ENCODE data around the gene OPRM1. TPM values are rescaled to one million over a fixed set of nuclear protein-coding genes. Genes with fewer than 3 reads are reported as not detected.
"Not testable (repeated sequence)": the region's sequence is repeated elsewhere in the genome, so short reads cannot be mapped to it uniquely, and the experiment has no call there.

The OPRM1 gene
- total RNA-seq, 1 donor from 2014 or later = not detected

GRCh38 chr6:154071711-154072110 is 32.7 kb downstream of the OPRM1 start:
- no peak overlapping the region for H3K4me3 Mint-ChIP-seq (ENCODE audit: unreplicated experiment)
- H3K9me3 Mint-ChIP-seq (ENCODE audit: unreplicated experiment) = no peaks in the 10 kb centered on the region
- no peaks in the 10 kb centered on the region for H3K4me1 Mint-ChIP-seq (ENCODE audit: unreplicated experiment)
- peaks cover 3% of the 10 kb centered on the region for H3K27me3 Mint-ChIP-seq (ENCODE audit: unreplicated experiment)
- no peak for DNase-seq (ENCODE audit: low spot score)
- no peak overlapping the region for H3K27ac Mint-ChIP-seq (ENCODE audit: unreplicated experiment)
- H3K36me3 Mint-ChIP-seq (ENCODE audit: low read depth, unreplicated experiment) = no peaks in the 10 kb centered on the region
- TF ChIP-seq CTCF (IDR thresholded peaks at IDR 0.05; ENCODE audit: unreplicated experiment) = no peak

- not testable (repeated sequence) for H3K27ac Mint-ChIP-seq (ENCODE audit: unreplicated experiment); H3K36me3 Mint-ChIP-seq (ENCODE audit: low read depth, unreplicated experiment); H3K9me3 Mint-ChIP-seq (ENCODE audit: unreplicated experiment); DNase-seq (ENCODE audit: low spot score); H3K27me3 Mint-ChIP-seq (ENCODE audit: unreplicated experiment); H3K4me3 Mint-ChIP-seq (ENCODE audit: unreplicated experiment); H3K4me1 Mint-ChIP-seq (ENCODE audit: unreplicated experiment)
These were observed 39.6 kb downstream of the OPRM1 start for GRCh38 chr6:154078596-154078995.

- Mint-ChIP-seq H3K4me3 (ENCODE audit: unreplicated experiment) (no peak overlapping the region), H3K27me3 (ENCODE audit: unreplicated experiment) (no peaks in the 10 kb centered on the region), H3K36me3 (ENCODE audit: low read depth, unreplicated experiment) (no peaks in the 10 kb centered on the region), H3K27ac (ENCODE audit: unreplicated experiment) (no peak overlapping the region), H3K9me3 (ENCODE audit: unreplicated experiment) (no peaks in the 10 kb centered on the region), H3K4me1 (ENCODE audit: unreplicated experiment) (no peaks in the 10 kb centered on the region)
- no peak for DNase-seq (ENCODE audit: low spot score)
- TF ChIP-seq CTCF (IDR thresholded peaks at IDR 0.05; ENCODE audit: unreplicated experiment) = no peak
These were observed 41.6 kb downstream of the OPRM1 start for GRCh38 chr6:154080461-154081189.

- DNase-seq (ENCODE audit: low spot score) = no peak
- TF ChIP-seq CTCF (IDR thresholded peaks at IDR 0.05; ENCODE audit: unreplicated experiment) = no peak
- H3K4me1 Mint-ChIP-seq (ENCODE audit: unreplicated experiment) = no peaks in the 10 kb centered on the region
- no peak overlapping the region for H3K27ac Mint-ChIP-seq (ENCODE audit: unreplicated experiment)
- H3K4me3 Mint-ChIP-seq (ENCODE audit: unreplicated experiment) = no peak overlapping the region
- no peaks in the 10 kb centered on the region for H3K36me3 Mint-ChIP-seq (ENCODE audit: low read depth, unreplicated experiment)
- H3K9me3 Mint-ChIP-seq (ENCODE audit: unreplicated experiment) = no peaks in the 10 kb centered on the region
- H3K27me3 Mint-ChIP-seq (ENCODE audit: unreplicated experiment) = no peaks in the 10 kb centered on the region
These were observed 47.5 kb downstream of the OPRM1 start for GRCh38 chr6:154086510-154086909.

GRCh38 chr6:154092326-154092962 is 53.4 kb downstream of the OPRM1 start:
- no peak for DNase-seq (ENCODE audit: low spot score)
- no peaks in the 10 kb centered on the region for H3K9me3 Mint-ChIP-seq (ENCODE audit: unreplicated experiment)
- no peaks in the 10 kb centered on the region for H3K4me1 Mint-ChIP-seq (ENCODE audit: unreplicated experiment)
- H3K27me3 Mint-ChIP-seq (ENCODE audit: unreplicated experiment) = no peaks in the 10 kb centered on the region
- TF ChIP-seq CTCF (IDR thresholded peaks at IDR 0.05; ENCODE audit: unreplicated experiment) = no peak
- no peaks in the 10 kb centered on the region for H3K36me3 Mint-ChIP-seq (ENCODE audit: low read depth, unreplicated experiment)
- H3K4me3 Mint-ChIP-seq (ENCODE audit: unreplicated experiment) = no peak overlapping the region
- no peak overlapping the region for H3K27ac Mint-ChIP-seq (ENCODE audit: unreplicated experiment)

All from endothelial cell (in vitro differentiated cells).